ENCODE measurements around the gene POMC. TPM values are rescaled to one million over a fixed set of nuclear protein-coding genes. Genes with fewer than 3 reads are reported as not detected.

Gene POMC
- total and polyA plus RNA-seq, 2 of the 8 experiments (the other 6 are each of a cell fraction or from before 2014, with no cell fraction given), result 1.7 to 4.7 TPM

GRCh38 chr2:25169073-25169470 is 692 bp upstream of the POMC start:
- H3K27me3 ChIP-seq (replicated peaks in 1 of 4; ENCODE audit: control insufficient read depth in 3 of 4, extremely low read depth in 1 of 4, insufficient read depth in 3 of 4, low read length in 3 of 4), result peaks cover 14 to 45% (median 41%) of the 10 kb centered on the region in 4 experiments

More at GRCh38 chr2:25169073-25169470, 692 bp upstream of the POMC start:
- Histone ChIP-seq H2BK5ac (ENCODE audit: low read depth, low read length) (no peak overlapping the region), H3K9me3 (ENCODE audit: insufficient read depth in 2 of 2, low read depth in 1 of 2, low read length in 1 of 2) (no peaks in the 10 kb centered on the region), H3K4me3 (ENCODE audit: extremely low read depth in 1 of 4, insufficient read depth in 2 of 4, low read depth in 3 of 4, low read length in 4 of 4) (peak overlapping the region; percentile 16 to 65 (median 32); a peak in 5 of 8 replicates), H3K27ac (ENCODE audit: low read depth, low read length) (no peak overlapping the region), H3K4ac (replicated peaks; ENCODE audit: insufficient read length, low read depth, low read length) (no peak overlapping the region), H3K23ac (ENCODE audit: insufficient read length) (no peak overlapping the region), H4K5ac (ENCODE audit: insufficient read length, low read depth, low read length) (no peak overlapping the region), H3K4me1 (replicated peaks in 1 of 4; ENCODE audit: control insufficient read depth in 3 of 4, insufficient read depth in 4 of 4, low read length in 3 of 4) (peaks cover 0 to 4% (median 3%) of the 10 kb centered on the region in 4 experiments; a peak in 5 of 7 replicates), H3K36me3 (ENCODE audit: control insufficient read depth in 2 of 4, insufficient read depth in 4 of 4, low read length in 3 of 4) (no peaks in the 10 kb centered on the region), H3K18ac (ENCODE audit: extremely low read depth, low read length) (peak overlapping the region; percentile 25; the same call in 1 of the 2 replicates), H3K14ac (ENCODE audit: insufficient read length) (no peak overlapping the region), H2BK120ac (replicated peaks; ENCODE audit: low read depth, low read length) (no peak overlapping the region), H3K4me2 (ENCODE audit: insufficient read depth in 1 of 2, low read depth in 2 of 2, low read length in 2 of 2) (peak overlapping the region; percentile 73 to 94), H4K91ac (replicated peaks; ENCODE audit: insufficient read length, low read length) (no peak overlapping the region), H2AFZ (ENCODE audit: low read length) (peak overlapping the region; percentile 94), H3K23me2 (ENCODE audit: low read depth, low read length) (peaks cover 3% of the 10 kb centered on the region; the same call in 1 of the 2 replicates), H2AK5ac (ENCODE audit: low read depth, low read length) (no peak overlapping the region), H2BK15ac (ENCODE audit: low read length) (peak overlapping the region; percentile 33; the same call in 1 of the 2 replicates), H3K79me1 (ENCODE audit: low read depth, low read length) (no peaks in the 10 kb centered on the region), H4K20me1 (replicated peaks in 1 of 2; ENCODE audit: control insufficient read depth in 1 of 2, insufficient read depth in 2 of 2, low read length in 2 of 2) (peaks cover 0 to 2% of the 10 kb centered on the region in 2 experiments), H3K56ac (replicated peaks; ENCODE audit: insufficient read length, low read depth, low read length) (no peak overlapping the region), H3K79me2 (ENCODE audit: control insufficient read depth in 1 of 2, insufficient read depth in 2 of 2, low read length in 2 of 2) (no peaks in the 10 kb centered on the region), H3K9ac (replicated peaks in 1 of 4; ENCODE audit: extremely low read depth in 1 of 4, low read depth in 3 of 4, low read length in 3 of 4) (no peak overlapping the region; a peak in 1 of 7 replicates), H2BK20ac (ENCODE audit: low read length) (no peak overlapping the region), H4K8ac (ENCODE audit: extremely low read depth, insufficient read depth, low read length) (no peak overlapping the region), H2BK12ac (ENCODE audit: low read depth, low read length) (0 out of 2 replicates have a peak overlapping the region, but pooled peaks have one; percentile 63)
- FAIRE-seq (no peak), DNase-seq (ENCODE audit: low read depth in 1 of 2, low spot score in 2 of 2) (no peak)
- ChIA-PET CTCF (ENCODE audit: partially characterized antibody) (interaction anchor here (0.7 to 11.9 kb wide), 5 partner anchors 15 to 60 kb away, joined by 3 to 106 read pairs (median 5); no protein-coding TSS in a partner anchor), POLR2A (ENCODE audit: partially characterized antibody) (interaction anchor here (1.2 kb wide), 1 partner anchor 60 kb away, joined by 5 read pairs; no protein-coding TSS in a partner anchor)
- WGBS, 2 experiments (ENCODE audit: extremely low coverage in 1 of 2, insufficient coverage in 1 of 2, insufficient read length in 1 of 2, insufficient replicate concordance in 2 of 2, low coverage in 1 of 2, low lambda C conversion rate in 2 of 2, missing lambda C conversion rate in 1 of 2), result 31% methylated on average over 2 of the region's 2 CpGs; no CpG with 5 or more reads in 1 of the 2 experiments
- TF ChIP-seq BRCA1 (IDR thresholded peaks at IDR 0.05; ENCODE audit: low read depth, low read length) (no peak), BACH1 (IDR thresholded peaks at IDR 0.05; ENCODE audit: low read length) (no peak), POLR2AphosphoS5 (IDR thresholded peaks at IDR 0.05; ENCODE audit: low read depth, low read length) (no peak), NANOG (IDR thresholded peaks at IDR 0.05; ENCODE audit: insufficient read depth, low read depth, low read length, poor library complexity, severe bottlenecking) (no peak), MAFK (IDR thresholded peaks at IDR 0.05; ENCODE audit: low read depth, low read length) (no peak), SIN3A (conservative IDR thresholded peaks at IDR 0.05 in 1 of 2, IDR thresholded peaks at IDR 0.05 in 1 of 2; ENCODE audit: low read depth in 1 of 2, low read length in 2 of 2) (no peak), BCL11A (IDR thresholded peaks at IDR 0.05; ENCODE audit: low read depth in 2 of 2, low read length in 2 of 2) (no peak), CTBP2 (IDR thresholded peaks at IDR 0.05; ENCODE audit: borderline replicate concordance, insufficient read depth, insufficient read length, low read length) (no peak)
